ENCODE data around the gene SCAP.

The SCAP gene

DNA sequence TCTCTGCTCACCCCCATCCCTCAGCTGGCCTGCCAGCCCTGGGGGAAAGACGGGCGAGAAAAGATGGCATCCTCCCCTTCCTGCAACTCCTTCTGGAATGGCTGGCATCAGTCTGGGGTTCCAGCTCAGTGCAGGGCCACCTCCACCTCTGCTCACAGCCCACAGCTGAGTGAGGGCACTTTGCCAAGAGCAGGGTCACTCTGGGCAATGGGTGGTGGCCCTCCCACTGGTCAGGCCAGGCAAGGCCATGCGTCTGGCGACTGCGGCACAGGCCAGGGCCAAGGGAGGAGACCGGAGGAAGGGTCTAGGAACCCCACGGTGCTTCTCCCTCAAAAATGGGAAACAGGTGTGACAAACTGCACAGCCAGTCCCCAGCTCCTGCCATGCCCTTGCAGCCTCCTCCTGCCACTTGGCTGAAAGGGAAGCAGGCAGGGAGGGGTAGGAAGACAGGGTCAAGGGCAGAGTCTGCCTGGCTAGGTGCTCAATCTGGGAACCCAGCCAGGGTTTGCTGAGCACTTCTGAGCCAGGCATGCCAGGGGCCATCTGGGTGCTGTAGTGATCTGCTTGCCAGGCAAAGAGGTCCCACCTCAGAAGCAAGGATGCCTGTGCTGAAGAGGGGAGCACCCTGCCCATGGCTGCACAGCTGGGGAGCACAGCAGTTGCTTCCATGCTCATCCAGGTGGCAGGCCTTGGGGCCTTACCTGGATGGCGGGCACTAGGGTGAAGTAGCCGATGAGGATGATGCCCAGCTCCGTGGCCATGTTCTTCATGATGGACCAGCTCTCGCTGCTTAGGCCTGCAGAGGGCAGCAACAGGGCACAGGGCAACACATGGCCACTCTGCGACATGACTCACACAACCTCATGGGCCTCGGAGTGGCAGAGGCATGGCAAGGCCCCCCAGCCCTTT is 53.7 kb downstream of the SCAP start:
- TF ChIP-seq, protein P1, sequence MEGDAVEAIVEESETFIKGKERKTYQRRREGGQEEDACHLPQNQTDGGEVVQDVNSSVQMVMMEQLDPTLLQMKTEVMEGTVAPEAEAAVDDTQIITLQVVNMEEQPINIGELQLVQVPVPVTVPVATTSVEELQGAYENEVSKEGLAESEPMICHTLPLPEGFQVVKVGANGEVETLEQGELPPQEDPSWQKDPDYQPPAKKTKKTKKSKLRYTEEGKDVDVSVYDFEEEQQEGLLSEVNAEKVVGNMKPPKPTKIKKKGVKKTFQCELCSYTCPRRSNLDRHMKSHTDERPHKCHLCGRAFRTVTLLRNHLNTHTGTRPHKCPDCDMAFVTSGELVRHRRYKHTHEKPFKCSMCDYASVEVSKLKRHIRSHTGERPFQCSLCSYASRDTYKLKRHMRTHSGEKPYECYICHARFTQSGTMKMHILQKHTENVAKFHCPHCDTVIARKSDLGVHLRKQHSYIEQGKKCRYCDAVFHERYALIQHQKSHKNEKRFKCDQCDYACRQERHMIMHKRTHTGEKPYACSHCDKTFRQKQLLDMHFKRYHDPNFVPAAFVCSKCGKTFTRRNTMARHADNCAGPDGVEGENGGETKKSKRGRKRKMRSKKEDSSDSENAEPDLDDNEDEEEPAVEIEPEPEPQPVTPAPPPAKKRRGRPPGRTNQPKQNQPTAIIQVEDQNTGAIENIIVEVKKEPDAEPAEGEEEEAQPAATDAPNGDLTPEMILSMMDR (IDR thresholded peaks at IDR 0.05; ENCODE audit: low read depth, low read length, missing control alignments) = peak; percentile 50
- in situ Hi-C loops (cut with HindIII; ENCODE audit: low pct_ligation_motif_present, low sequenced_read_pairs) = no loop called here
- no peak overlapping the region for H3K27ac ChIP-seq
- H3K36me3 ChIP-seq (replicated peaks) = peaks cover 15% of the 10 kb centered on the region
- no peak overlapping the region for H3K4me3 ChIP-seq (ENCODE audit: low read depth, low read length)
- no peak for DNase-seq
- H3K27me3 ChIP-seq (replicated peaks) = no peaks in the 10 kb centered on the region

DNA sequence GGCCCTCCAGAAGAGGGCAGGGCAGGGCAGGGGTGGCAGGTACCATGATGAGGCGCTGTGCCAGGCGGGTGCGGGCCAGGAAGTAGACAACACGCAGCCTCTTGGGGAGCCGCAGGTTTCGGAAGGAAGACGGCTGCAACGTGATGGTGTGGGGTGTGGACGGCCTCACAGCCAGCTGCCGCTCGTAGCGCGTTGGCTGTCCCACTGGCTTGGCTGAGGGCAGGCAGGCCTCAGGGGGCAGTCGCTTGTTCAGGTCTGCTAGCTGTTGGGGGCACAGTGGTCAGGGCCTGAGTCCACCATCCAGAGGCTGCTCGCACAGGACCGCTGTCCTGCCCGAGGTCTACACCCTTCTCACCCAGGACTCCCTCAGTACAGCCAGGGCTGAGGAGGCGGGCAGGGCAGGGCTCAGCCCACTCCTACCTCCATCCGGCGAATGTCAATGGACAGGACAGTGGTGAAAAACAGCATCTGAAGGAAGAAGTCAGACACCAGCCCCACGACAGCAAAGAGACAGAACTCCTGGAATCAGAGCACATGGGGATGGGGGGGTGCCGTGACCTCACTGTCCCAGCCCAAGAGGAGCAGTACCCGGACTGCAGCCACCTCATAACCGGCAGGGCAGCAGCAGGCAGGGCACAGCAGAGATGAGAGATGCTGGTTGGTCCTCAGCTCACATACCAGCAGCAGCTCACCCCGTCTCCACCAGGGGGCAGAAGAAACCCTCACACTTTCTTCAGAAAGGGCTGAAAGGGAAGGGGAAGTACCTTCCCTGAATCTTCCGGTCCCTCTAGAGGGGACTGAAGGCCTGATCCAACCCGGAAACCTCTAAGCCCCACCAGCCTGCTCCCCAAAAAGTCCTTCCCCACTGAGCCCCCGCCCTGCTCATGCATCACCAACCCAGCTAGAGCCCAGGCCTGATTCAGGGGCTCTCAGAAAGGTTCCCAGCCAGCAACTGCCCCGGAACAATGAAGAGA is 54.9 kb downstream of the SCAP start:
- Histone ChIP-seq H3K36me3 (replicated peaks) (peaks cover 18% of the 10 kb centered on the region), H3K27ac (peak overlapping the region; percentile 2), H3K27me3 (replicated peaks) (no peaks in the 10 kb centered on the region), H3K4me3 (ENCODE audit: low read depth, low read length) (no peak overlapping the region)
- peak; percentile 87 for DNase-seq
- in situ Hi-C loops (cut with HindIII; ENCODE audit: low pct_ligation_motif_present, low sequenced_read_pairs) = no loop called here
- TF ChIP-seq, protein P1 (IDR thresholded peaks at IDR 0.05; ENCODE audit: low read depth, low read length, missing control alignments) = peak; percentile 99

DNA sequence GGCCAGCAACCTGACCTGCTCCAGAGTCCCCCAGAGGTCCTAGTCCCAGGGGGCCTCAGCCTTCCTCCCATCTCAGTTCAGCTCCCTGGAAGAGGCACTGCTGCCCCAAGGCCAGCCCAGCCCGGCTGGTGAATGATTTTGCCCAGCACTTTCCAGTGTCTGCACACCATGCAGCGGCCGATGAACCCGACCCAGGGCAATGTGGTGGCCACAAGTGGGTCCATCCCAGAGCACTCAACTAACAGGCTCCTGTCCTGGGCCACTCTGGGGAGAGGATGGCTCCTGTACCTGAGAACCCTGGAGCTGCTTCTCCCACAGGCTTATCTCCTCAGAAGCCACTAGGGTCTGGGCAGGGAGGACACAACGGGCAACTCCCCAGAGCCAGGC is 55.7 kb downstream of the SCAP start:
- TF ChIP-seq, protein P1 (IDR thresholded peaks at IDR 0.05; ENCODE audit: low read depth, low read length, missing control alignments) = no peak
- Histone ChIP-seq H3K36me3 (replicated peaks) (peaks cover 18% of the 10 kb centered on the region), H3K27me3 (replicated peaks) (no peaks in the 10 kb centered on the region), H3K27ac (no peak overlapping the region), H3K4me3 (ENCODE audit: low read depth, low read length) (no peak overlapping the region)
- in situ Hi-C loops (cut with HindIII; ENCODE audit: low pct_ligation_motif_present, low sequenced_read_pairs) = no loop called here
- DNase-seq = no peak

DNA sequence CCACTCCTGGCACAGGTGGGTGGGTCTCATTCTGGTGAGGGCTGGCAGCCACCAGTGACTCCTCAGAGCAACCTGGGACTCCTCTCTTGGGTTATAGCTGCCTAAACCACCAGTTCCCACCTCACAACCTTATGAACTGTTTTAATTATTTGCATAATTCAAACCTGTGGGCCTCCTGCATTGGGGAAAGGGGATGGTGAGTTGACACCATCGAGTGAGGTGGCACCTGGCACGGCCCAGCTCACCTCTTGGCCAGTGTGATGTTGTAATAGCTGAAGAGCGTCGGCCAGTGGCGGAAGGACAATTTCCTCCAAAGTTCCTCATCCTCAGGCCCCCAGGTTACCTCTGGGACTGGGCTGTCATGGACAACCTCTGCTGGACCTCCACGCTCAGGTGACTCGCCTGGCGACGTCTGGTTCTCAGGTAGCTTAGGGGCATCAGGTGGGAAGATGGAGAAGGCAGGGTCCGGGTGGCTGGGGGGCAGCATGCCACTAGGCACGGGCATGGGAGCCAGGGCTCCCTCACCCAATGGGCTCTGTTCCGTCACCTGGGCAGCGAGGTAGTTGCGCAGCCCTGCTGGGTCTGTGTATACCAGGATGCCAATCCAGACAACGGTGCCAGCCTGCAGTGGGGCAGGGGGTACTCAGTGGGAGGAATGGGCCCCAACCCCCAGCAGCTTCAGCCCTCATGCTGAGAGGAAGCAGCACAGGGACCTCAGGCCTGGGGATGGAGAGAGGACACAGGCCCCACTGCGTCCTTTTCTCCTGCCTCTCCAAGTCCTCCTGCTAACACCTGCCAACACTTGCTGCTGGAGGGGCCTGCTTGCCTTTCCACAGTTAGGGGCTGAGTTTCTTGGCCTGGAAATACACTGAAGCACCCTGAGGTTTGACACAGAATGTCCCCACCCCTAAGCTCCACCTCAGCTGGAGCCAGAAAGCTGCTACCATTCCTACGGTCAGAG is 56.4 kb downstream of the SCAP start:
- DNase-seq = no peak
- in situ Hi-C loops (cut with HindIII; ENCODE audit: low pct_ligation_motif_present, low sequenced_read_pairs) = no loop called here
- TF ChIP-seq, protein P1 (IDR thresholded peaks at IDR 0.05; ENCODE audit: low read depth, low read length, missing control alignments) = no peak
- no peak overlapping the region for H3K4me3 ChIP-seq (ENCODE audit: low read depth, low read length)
- H3K36me3 ChIP-seq (replicated peaks) = peaks cover 25% of the 10 kb centered on the region
- H3K27ac ChIP-seq = no peak overlapping the region
- no peaks in the 10 kb centered on the region for H3K27me3 ChIP-seq (replicated peaks)

All from brain microvascular endothelial cell (primary cell).